PC-9 (cell line): ENCODE data around the gene CPD. TPM values are rescaled to one million over a fixed set of nuclear protein-coding genes. Genes with fewer than 3 reads are reported as not detected.
A peak's percentile ranks its signal among the peaks of the same experiment; 100 is the strongest.

ENCODE experiments used
- BruUV-seq: library from RNA; stranded (reverse); fragments of 400-500 nt; replicated peaks from 2 replicates; lab custom pipeline; 2021; lab: Mats Ljungman, UMichigan
- CTCF ChIA-PET: fragments of 300-600 bp; sonication (Branson Sonifier 250); formaldehyde crosslinking; loops from one replicate; lab custom pipeline; 2022; ENCODE audit warnings: antibody characterized with exemption; lab: Charles Lee
- POLR2A ChIA-PET: fragments of 300-600 bp; sonication (Branson Sonifier 250); formaldehyde crosslinking; loops from one replicate; lab custom pipeline; 2022; ENCODE audit warnings: antibody characterized with exemption; ENCODE audit not compliant: unreplicated experiment; lab: Charles Lee
- DNase-seq, 2 experiments: peaks; one replicate each; pipeline versions ENCODE4 v3.0.0 to v3.0.0-alpha.2; 2015 to 2022; ENCODE audit warnings: mixed read lengths in 1 of 2
- H2AFZ ChIP-seq: fragments of 200-600 bp; sonication (generic); 2 replicates; pipeline ENCODE4 v1.8.1; 2017; ENCODE audit warnings: antibody characterized with exemption
- H3F3A ChIP-seq: fragments of 200-600 bp; sonication (generic); 2 replicates; pipeline ENCODE4 v1.8.1; 2017; ENCODE audit warnings: antibody characterized with exemption, mild to moderate bottlenecking, low read depth; ENCODE audit not compliant: insufficient read depth
- H3K27ac ChIP-seq: fragments of 200-600 bp; sonication (generic); 2 replicates; pipeline ENCODE4 v1.6.1; 2016; ENCODE audit warnings: mixed run types
- H3K27me3 ChIP-seq: fragments of 200-600 bp; sonication (generic); 2 replicates; pipeline ENCODE4 v1.6.1; 2016; ENCODE audit warnings: low read depth, mixed run types; ENCODE audit not compliant: insufficient read depth
- H3K36me3 ChIP-seq: fragments of 200-600 bp; sonication (generic); 2 replicates; pipeline ENCODE4 v1.6.1; 2016; ENCODE audit warnings: low read depth, mixed run types
- H3K4me1 ChIP-seq: fragments of 200-600 bp; sonication (generic); replicated peaks from 2 replicates; pipeline ENCODE4 v1.6.1; 2016; ENCODE audit warnings: mixed run types; ENCODE audit not compliant: insufficient read depth
- H3K4me2 ChIP-seq: fragments of 200-600 bp; sonication (generic); 2 replicates; pipeline ENCODE4 v1.6.1; 2017; ENCODE audit warnings: mixed run types
- H3K4me3 ChIP-seq: fragments of 200-600 bp; sonication (generic); 2 replicates; pipeline ENCODE4 v1.6.1; 2016; ENCODE audit warnings: mixed run types
- H3K79me2 ChIP-seq: fragments of 200-600 bp; sonication (generic); 2 replicates; pipeline ENCODE4 v1.6.1; 2017; ENCODE audit warnings: low read depth, mixed run types
- H3K9me2 ChIP-seq: fragments of 200-600 bp; sonication (generic); 2 replicates; pipeline ENCODE4 v1.8.1; 2017; ENCODE audit warnings: mild to moderate bottlenecking; ENCODE audit not compliant: insufficient read depth
- H3K9me3 ChIP-seq: fragments of 200-600 bp; sonication (generic); 2 replicates; pipeline ENCODE4 v1.8.1; 2016; ENCODE audit warnings: low read depth; ENCODE audit not compliant: insufficient read depth
- H4K20me1 ChIP-seq: fragments of 200-600 bp; sonication (generic); 2 replicates; pipeline ENCODE4 v1.8.1; 2017; ENCODE audit not compliant: insufficient read depth
- EZH2 ChIP-seq: fragments of 200-600 bp; sonication (generic); IDR thresholded peaks from 2 replicates; pipeline ENCODE4 v1.8.0; 2017; ENCODE audit warnings: antibody characterized with exemption, low read depth
- intact Hi-C: fragments of 100-400 bp; cut with micrococcal nuclease; formaldehyde crosslinking; loops from one replicate; pipeline ENCODE4 v1.10.0; 2022; ENCODE audit not compliant: unreplicated experiment
- total RNA-seq: library from RNA; stranded (reverse); gene quantifications from 2 replicates; pipeline ENCODE4 v1.2.3, GENCODE V29; 2021
- TF ChIP-seq, protein P1 (sequence below): fragments of 200-600 bp; sonication (generic); conservative IDR thresholded peaks from 2 replicates; pipeline ENCODE4 v1.6.1; 2017; ENCODE audit warnings: mixed run types, antibody characterized with exemption, mild to moderate bottlenecking, moderate library complexity

Gene CPD
- total RNA-seq, 1 experiment from 2014 or later, result 55.0 TPM

DNA sequence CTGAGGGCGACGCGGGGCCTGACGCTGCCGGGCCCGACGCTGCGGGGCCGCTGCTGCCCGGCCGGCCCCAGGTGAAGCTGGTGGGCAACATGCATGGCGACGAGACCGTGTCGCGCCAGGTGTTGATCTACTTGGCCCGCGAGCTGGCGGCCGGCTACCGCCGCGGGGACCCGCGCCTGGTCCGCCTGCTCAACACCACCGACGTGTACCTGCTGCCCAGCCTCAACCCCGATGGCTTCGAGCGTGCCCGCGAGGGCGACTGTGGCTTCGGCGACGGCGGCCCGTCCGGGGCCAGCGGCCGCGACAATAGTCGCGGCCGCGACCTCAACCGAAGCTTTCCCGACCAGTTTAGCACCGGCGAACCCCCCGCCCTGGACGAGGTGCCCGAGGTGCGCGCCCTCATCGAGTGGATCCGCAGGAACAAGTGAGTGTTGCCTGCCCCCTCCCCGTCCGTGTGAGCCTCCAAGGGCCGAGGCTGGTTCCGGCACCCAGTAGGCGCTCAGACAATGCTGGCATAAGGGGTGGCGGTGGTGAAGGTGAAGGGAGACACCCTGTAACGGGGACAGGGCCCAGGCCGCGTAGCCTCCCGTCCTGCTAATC lies 676 bp downstream of the CPD start:
- intact Hi-C loops, result loop anchor here (2.0 kb wide), 1 partner anchor 35 kb away; no protein-coding TSS in a partner anchor
- Histone ChIP-seq H3K27me3 (no peaks in the 10 kb centered on the region), H3K9me3 (no peaks in the 10 kb centered on the region), H3F3A (peaks cover 28% of the 10 kb centered on the region), H3K36me3 (peaks cover 6% of the 10 kb centered on the region), H2AFZ (peak overlapping the region; percentile 91), H4K20me1 (peaks cover 24% of the 10 kb centered on the region), H3K4me2 (peak overlapping the region; percentile 97), H3K4me3 (peak overlapping the region; percentile 84), H3K27ac (no peak overlapping the region), H3K4me1 (peaks cover 73% of the 10 kb centered on the region), H3K9me2 (no peaks in the 10 kb centered on the region), H3K79me2 (peaks cover 50% of the 10 kb centered on the region)
- no peak for TF ChIP-seq EZH2
- TF ChIP-seq, protein P1, sequence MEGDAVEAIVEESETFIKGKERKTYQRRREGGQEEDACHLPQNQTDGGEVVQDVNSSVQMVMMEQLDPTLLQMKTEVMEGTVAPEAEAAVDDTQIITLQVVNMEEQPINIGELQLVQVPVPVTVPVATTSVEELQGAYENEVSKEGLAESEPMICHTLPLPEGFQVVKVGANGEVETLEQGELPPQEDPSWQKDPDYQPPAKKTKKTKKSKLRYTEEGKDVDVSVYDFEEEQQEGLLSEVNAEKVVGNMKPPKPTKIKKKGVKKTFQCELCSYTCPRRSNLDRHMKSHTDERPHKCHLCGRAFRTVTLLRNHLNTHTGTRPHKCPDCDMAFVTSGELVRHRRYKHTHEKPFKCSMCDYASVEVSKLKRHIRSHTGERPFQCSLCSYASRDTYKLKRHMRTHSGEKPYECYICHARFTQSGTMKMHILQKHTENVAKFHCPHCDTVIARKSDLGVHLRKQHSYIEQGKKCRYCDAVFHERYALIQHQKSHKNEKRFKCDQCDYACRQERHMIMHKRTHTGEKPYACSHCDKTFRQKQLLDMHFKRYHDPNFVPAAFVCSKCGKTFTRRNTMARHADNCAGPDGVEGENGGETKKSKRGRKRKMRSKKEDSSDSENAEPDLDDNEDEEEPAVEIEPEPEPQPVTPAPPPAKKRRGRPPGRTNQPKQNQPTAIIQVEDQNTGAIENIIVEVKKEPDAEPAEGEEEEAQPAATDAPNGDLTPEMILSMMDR, result no peak
- no peak for DNase-seq
- BruUV-seq, result no TSS peak
- ChIA-PET CTCF (interaction anchor here (0.6 kb wide), 2 partner anchors 15 to 16 kb away, joined by 3 to 23 read pairs; no protein-coding TSS in a partner anchor), POLR2A (interaction anchor here (0.6 kb wide), 1 partner anchor 98 kb away, joined by 5 read pairs; the partner anchor contains the start of gene GOSR1)

- POLR2A ChIA-PET, result no interaction called here
- BruUV-seq, result no TSS peak
- H3K9me2 ChIP-seq, result no peaks in the 10 kb centered on the region
Observed at GRCh38 chr17:30379903-30380381, 1.2 kb downstream of the CPD start.

GRCh38 chr17:30380643-30381339 lies 2.1 kb downstream of the CPD start:
- ChIA-PET CTCF (no interaction called here), POLR2A (interaction anchor here (0.6 kb wide), 1 partner anchor 14 kb away, joined by 14 read pairs; no protein-coding TSS in a partner anchor)
- H3K4me1 ChIP-seq, result peaks cover 60% of the 10 kb centered on the region
- peak overlapping the region; percentile 97 for H3K4me2 ChIP-seq
- no peak for TF ChIP-seq EZH2
- TF ChIP-seq, protein P1, result no peak
- peaks cover 56% of the 10 kb centered on the region for H3K79me2 ChIP-seq
- no peak overlapping the region for H3K27ac ChIP-seq
- DNase-seq, result no peak
- intact Hi-C loops, result no loop called here
- peaks cover 12% of the 10 kb centered on the region for H3K36me3 ChIP-seq
- no peaks in the 10 kb centered on the region for H3K9me3 ChIP-seq
- H4K20me1 ChIP-seq, result peaks cover 24% of the 10 kb centered on the region
- H2AFZ ChIP-seq, result no peak overlapping the region
- peak overlapping the region; percentile 84 for H3K4me3 ChIP-seq
- no peaks in the 10 kb centered on the region for H3K9me2 ChIP-seq
- no TSS peak for BruUV-seq
- no peaks in the 10 kb centered on the region for H3K27me3 ChIP-seq
- peaks cover 24% of the 10 kb centered on the region for H3F3A ChIP-seq

More at GRCh38 chr17:30379903-30380381, 1.2 kb downstream of the CPD start:
- Histone ChIP-seq H3K36me3 (peaks cover 6% of the 10 kb centered on the region), H3K9me3 (no peaks in the 10 kb centered on the region), H2AFZ (peak overlapping the region; percentile 91; the same call in 1 of the 2 replicates), H4K20me1 (peaks cover 24% of the 10 kb centered on the region), H3F3A (peaks cover 28% of the 10 kb centered on the region), H3K4me3 (peak overlapping the region; percentile 84), H3K4me2 (peak overlapping the region; percentile 97), H3K27ac (no peak overlapping the region), H3K4me1 (peaks cover 69% of the 10 kb centered on the region), H3K27me3 (no peaks in the 10 kb centered on the region), H3K79me2 (peaks cover 55% of the 10 kb centered on the region)
- intact Hi-C loops, result loop anchor here (2.0 kb wide), 1 partner anchor 35 kb away; no protein-coding TSS in a partner anchor
- DNase-seq, result no peak
- TF ChIP-seq, protein P1, result no peak
- TF ChIP-seq EZH2, result no peak
- CTCF ChIA-PET, result interaction anchor here (0.5 to 0.6 kb wide), 3 partner anchors 15 to 445 kb away, joined by 3 to 23 read pairs (median 3); partner anchors contain the start of gene CRLF3
